Heart right ventricle (tissue), 16 donors: ENCODE results near the gene PPP1R1C. TPM values are rescaled to one million over a fixed set of nuclear protein-coding genes. Genes with fewer than 3 reads are reported as not detected.

Experiments used
- ATAC-seq, 8 donors: fragments of 200-7000 bp; cut with Tn5 transposase; one replicate each; pipeline ENCODE4 v1.9.1; 2020; ENCODE audit warnings: mild to moderate bottlenecking in 8 of 8, moderate library complexity in 8 of 8, moderate number of reproducible peaks in 1 of 8
- DNase-seq, 2 donors: peaks; one replicate each; pipeline ENCODE4 v3.0.0-alpha.2; 2020
- H3K27ac ChIP-seq, 10 donors: fragments of 200-600 bp; sonication (generic) in 2 of 10; one replicate each; pipeline versions ENCODE4 v1.5.0 to v1.8.0; 2020 to 2022; ENCODE audit warnings: mild to moderate bottlenecking in 3 of 10
- H3K27me3 ChIP-seq, 7 donors: fragments of 200-600 bp; one replicate each; pipeline ENCODE4 v1.8.0; 2021 to 2022; ENCODE audit warnings: mild to moderate bottlenecking in 2 of 7
- H3K36me3 ChIP-seq, 9 donors: fragments of 200-600 bp; sonication (generic) in 1 of 9; one replicate each; pipeline versions ENCODE4 v1.5.0 to v1.8.0; 2020 to 2022; ENCODE audit warnings: mild to moderate bottlenecking in 2 of 9
- H3K4me1 ChIP-seq, 9 donors: fragments of 200-600 bp; sonication (generic) in 1 of 9; one replicate each; pipeline versions ENCODE4 v1.5.0 to v1.8.0; 2020 to 2022; ENCODE audit warnings: mild to moderate bottlenecking in 4 of 9
- H3K4me3 ChIP-seq, 10 donors: fragments of 200-600 bp; sonication (generic) in 2 of 10; one replicate each; pipeline versions ENCODE4 v1.5.0 to v1.8.0; 2020 to 2022; ENCODE audit warnings: mild to moderate bottlenecking in 7 of 10, moderate library complexity in 2 of 10
- H3K9me3 ChIP-seq, 11 donors: fragments of 200-600 bp in 10 of 11; sonication (generic) in 2 of 11; one replicate each; pipeline versions ENCODE4 v1.5.0 to v1.8.0; 2013 to 2022; ENCODE audit warnings: mild to moderate bottlenecking in 2 of 11, control low read depth in 1 of 11, moderate library complexity in 1 of 11
- WGBS, 2 donors: extraction: QIAGEN DNeasy Blood & Tissue Kit; methylation state at CpG; one replicate each; pipeline ENCODE4 v1.1.7; 2013; ENCODE audit warnings: inconsistent platforms in 1 of 2; 5-methylcytosine and 5-hydroxymethylcytosine counted together
- intact Hi-C, 10 donors: fragments of 100-400 bp; cut with DNase I; formaldehyde crosslinking; loops; one replicate each; pipeline versions ENCODE4 v1.11.1 to v1.14.2; 2022
- polyA plus RNA-seq, 2 donors: library from polyadenylated mRNA; stranded (reverse); fragments of 200-250 nt; gene quantifications; one replicate each; pipeline ENCODE4 v1.2.3, GENCODE V29; 2013
- total RNA-seq, 10 donors: library from RNA; stranded (reverse); fragmentation: NEBNext Ultra II Directional in 3 of 10; extraction: Animal tissue kit (Norgen Biotek cat#: 25700) in 3 of 10; gene quantifications; one replicate each; pipeline versions ENCODE4 v1.2.1 to v1.2.4, GENCODE V29; 2021 to 2023
- TF ChIP-seq, protein P1 (sequence below), 9 donors: fragments of 200-600 bp; sonication (generic) in 2 of 9; IDR thresholded peaks; one replicate each; pipeline versions ENCODE4 v1.5.0 to v1.8.0; 2021 to 2022; ENCODE audit warnings: antibody characterized with exemption in 9 of 9, mild to moderate bottlenecking in 5 of 9, moderate library complexity in 1 of 9
- donor health status: Arrhythmogenic right ventricular cardiomyopathy.
- donor health status: ischemic (EF 13 %, LVEDD 7.1; RV severe dilation, severe dysfunction).
- donor health status: healthy with polysubstance abuse.
- donor health status: DM: no; HTN: yes; CAD: no.
- donor health status: DM: no; HTN: no; CAD: no.
- donor health status: ischemic (EF 25% LVEDD 6.9; RV normal size, moderate dysfunction).
- donor health status: ischemic (EF 25% LVEDD 5.7; RV mildly dilated, moderate dysfunction).
- donor health status: healthy.
- donor health status: DM: yes; HTN: yes; CAD: no.
- donor health status: Ischemic cardiomyopathy.
- donor health status: ischemic (EF 35%, LVEDD 5.7; RV mildly dilated, moderate dysfunction).
- donor health status: nonischemic (EF 11% LVEDD 7.7; RV severe dilation, severe dysfunction).
- donor health status: DM: yes; HTN: yes; CAD: no.
- donor health status: PGD.
- donor health status: ischemic (EF 29% LVEDD 5.4; RV normal size, mild dysfunction).
- donor health status: nonischemic (EF 23%, LVEDD 6.1; RV moderate dilation, normal function).

Gene PPP1R1C
- total and polyA plus RNA-seq, 12 donors = 4.9 to 45.5 (median 31.0) TPM

DNA sequence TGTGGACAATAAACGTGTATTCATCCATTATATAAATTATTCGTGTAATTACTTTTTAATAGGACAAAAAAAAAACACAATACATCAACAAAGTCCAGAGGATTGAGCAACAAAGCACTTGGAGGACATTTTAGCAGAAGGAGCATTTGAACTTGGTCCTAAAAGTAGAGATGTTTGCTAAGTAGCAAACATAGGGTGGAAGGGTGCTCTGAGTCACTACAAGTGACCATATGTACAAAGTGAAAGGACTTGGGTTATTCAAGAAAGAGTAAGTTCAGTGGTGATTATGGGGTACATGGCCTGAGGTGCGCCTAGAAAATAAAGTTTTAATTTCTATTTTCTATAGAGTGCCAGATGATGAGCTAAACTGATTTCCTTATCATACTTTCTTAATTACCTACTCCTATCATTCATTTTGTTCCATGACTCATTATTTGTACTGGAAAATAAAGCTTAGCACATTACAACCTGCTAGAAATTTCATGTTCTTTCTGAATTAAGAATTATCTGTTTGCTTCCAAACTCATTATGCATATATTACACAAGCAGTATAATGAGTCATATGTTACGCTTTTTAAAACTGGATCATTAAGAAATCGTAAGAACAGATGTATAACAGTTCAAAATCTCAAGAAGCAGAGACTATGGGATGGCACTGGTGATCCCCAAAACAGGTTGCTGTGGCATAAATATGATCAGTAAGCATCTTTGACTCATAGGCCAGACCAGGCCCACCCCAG lies 13.1 kb upstream of the PPP1R1C start:
- Histone ChIP-seq H3K4me1 (no peaks in the 10 kb centered on the region), H3K4me3 (no peak overlapping the region), H3K9me3 (peaks cover 0 to 10% (median 0%) of the 10 kb centered on the region in 11 donors), H3K27me3 (no peaks in the 10 kb centered on the region), H3K36me3 (no peaks in the 10 kb centered on the region), H3K27ac (no peak overlapping the region)
- no peak for ATAC-seq
- no peak for DNase-seq
- intact Hi-C loops = loop anchor here in 3 of 10 donors (5.0 to 10.0 kb wide), 3 partner anchors 102 to 110 kb away; no protein-coding TSS in a partner anchor
- TF ChIP-seq, protein P1, sequence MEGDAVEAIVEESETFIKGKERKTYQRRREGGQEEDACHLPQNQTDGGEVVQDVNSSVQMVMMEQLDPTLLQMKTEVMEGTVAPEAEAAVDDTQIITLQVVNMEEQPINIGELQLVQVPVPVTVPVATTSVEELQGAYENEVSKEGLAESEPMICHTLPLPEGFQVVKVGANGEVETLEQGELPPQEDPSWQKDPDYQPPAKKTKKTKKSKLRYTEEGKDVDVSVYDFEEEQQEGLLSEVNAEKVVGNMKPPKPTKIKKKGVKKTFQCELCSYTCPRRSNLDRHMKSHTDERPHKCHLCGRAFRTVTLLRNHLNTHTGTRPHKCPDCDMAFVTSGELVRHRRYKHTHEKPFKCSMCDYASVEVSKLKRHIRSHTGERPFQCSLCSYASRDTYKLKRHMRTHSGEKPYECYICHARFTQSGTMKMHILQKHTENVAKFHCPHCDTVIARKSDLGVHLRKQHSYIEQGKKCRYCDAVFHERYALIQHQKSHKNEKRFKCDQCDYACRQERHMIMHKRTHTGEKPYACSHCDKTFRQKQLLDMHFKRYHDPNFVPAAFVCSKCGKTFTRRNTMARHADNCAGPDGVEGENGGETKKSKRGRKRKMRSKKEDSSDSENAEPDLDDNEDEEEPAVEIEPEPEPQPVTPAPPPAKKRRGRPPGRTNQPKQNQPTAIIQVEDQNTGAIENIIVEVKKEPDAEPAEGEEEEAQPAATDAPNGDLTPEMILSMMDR (IDR thresholded peaks at IDR 0.05) = no peak
- WGBS, 2 donors = 91 to 92% methylated on average over 5 of the region's 5 CpGs

DNA sequence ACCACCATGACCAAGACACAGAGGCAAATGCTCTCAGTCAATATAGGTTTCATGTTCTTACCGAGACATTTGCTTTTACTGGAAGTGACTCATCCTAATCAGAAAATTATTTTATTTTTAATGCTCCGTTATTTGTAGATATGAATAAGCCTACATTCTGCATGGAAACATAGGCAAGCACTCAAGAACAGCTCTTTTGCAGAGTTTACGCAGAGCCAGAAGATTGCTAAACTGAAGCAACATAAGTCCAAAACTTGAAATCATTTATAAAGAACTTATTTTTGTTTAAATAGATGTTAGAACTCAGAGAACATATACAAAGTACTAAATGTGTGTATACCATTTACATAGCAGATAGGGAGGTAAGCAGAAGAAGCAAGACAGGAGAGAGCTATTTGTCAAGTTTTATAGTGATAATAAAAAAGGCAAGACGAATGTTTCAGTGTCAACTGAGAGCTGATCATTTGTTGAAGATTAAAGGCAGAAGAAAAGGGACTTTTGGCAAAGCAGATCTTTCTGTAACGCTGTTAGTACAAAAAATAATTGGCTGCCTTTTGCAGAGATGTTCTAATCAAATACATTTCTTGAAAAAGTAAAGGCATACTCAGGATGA lies 12.4 kb upstream of the PPP1R1C start:
- TF ChIP-seq, protein P1 (IDR thresholded peaks at IDR 0.05) = no peak
- Histone ChIP-seq H3K27me3 (no peaks in the 10 kb centered on the region), H3K9me3 (peaks cover 0 to 10% (median 0%) of the 10 kb centered on the region in 11 donors), H3K4me1 (no peaks in the 10 kb centered on the region), H3K4me3 (no peak overlapping the region), H3K36me3 (no peaks in the 10 kb centered on the region), H3K27ac (no peak overlapping the region)
- no peak for ATAC-seq
- intact Hi-C loops = loop anchor here in 3 of 10 donors (5.0 to 10.0 kb wide), 3 partner anchors 102 to 109 kb away; no protein-coding TSS in a partner anchor
- WGBS, 2 donors = 80 to 81% methylated on average over 5 of the region's 5 CpGs
- DNase-seq = no peak

DNA sequence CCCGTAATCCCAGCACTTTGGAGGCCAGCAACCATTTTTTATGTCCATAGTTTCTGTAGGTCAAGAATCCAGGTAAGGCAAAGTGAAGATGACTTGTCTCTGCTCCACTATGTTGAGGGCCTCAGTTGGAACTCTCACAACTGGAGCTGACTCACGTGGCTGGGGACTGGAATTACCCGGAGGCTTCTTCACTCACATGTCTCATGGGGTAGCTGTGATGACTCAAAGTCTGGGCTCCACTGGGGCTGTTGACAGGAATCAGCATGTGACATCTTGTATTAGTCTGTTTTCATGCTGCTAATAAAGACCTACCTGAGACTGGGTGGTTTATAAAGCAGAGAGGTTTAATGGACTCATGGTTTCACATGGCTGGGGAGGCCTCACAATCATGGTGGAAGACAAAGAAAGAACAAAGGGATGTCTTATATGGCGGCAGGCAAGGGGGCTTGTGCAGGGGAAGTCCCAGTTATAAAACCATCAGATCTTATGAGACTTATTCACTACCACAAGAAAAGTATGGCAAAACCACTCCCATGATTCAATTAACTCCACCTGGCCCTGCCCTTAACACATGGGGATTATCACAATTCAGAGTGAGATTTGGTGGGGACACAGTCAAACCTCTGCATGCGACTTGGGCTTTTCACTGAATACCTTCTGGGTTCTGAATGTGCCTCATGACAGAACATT lies 7.8 kb upstream of the PPP1R1C start:
- Histone ChIP-seq H3K27ac (no peak overlapping the region), H3K4me1 (no peaks in the 10 kb centered on the region), H3K36me3 (no peaks in the 10 kb centered on the region), H3K4me3 (no peak overlapping the region), H3K9me3 (no peaks in the 10 kb centered on the region), H3K27me3 (no peaks in the 10 kb centered on the region)
- DNase-seq = no peak
- TF ChIP-seq, protein P1 (IDR thresholded peaks at IDR 0.05) = no peak
- WGBS, 2 donors = 76 to 79% methylated on average over 5 of the region's 5 CpGs
- intact Hi-C loops = loop anchor here in 1 of 10 donors (10.0 kb wide), 1 partner anchor 97 kb away; no protein-coding TSS in a partner anchor
- ATAC-seq = no peak
